Measurements from ENCODE around the gene LHPP. TPM values are rescaled to one million over a fixed set of nuclear protein-coding genes. Genes with fewer than 3 reads are reported as not detected.

LHPP gene
- total RNA-seq = 12.1 and 20.9 TPM in 2 replicates

GRCh38 chr10:124461642-124462347, at the start of gene LHPP:
TSS of gene LHPP (plus strand) at chr10:124461823. CDS start at chr10:124461863, 40 bp downstream.

GRCh38 chr10:124418726-124419501, 42.7 kb upstream of the LHPP start, which contains the start of gene OAT:
TSS of gene OAT (minus strand) at chr10:124418923. CDS start at chr10:124412171, 6,752 bp downstream.

GRCh38 chr10:124450012-124450782, 11.4 kb upstream of the LHPP start, which contains the start of gene NKX1-2:
TSS of gene NKX1-2 (minus strand) at chr10:124450035. CDS start at chr10:124449943, 92 bp downstream.

Other genes with a start within 250 kb of the LHPP start
- 188 and 219 TPM in 2 replicates for gene OAT, start 42.9 kb upstream of the LHPP start, total RNA-seq
- not detected in 2 replicates for gene NKX1-2, start 11.8 kb upstream of the LHPP start, total RNA-seq